Lower lobe of right lung (tissue), 2 donors: ENCODE data around the gene DNM2. TPM values are rescaled to one million over a fixed set of nuclear protein-coding genes. Genes with fewer than 3 reads are reported as not detected.

Experiments used
- ATAC-seq, 2 donors: fragments of 200-7000 bp; cut with Tn5 transposase; one replicate each; pipeline ENCODE4 v1.9.1; 2020 to 2022; ENCODE audit warnings: mild to moderate bottlenecking in 2 of 2, moderate library complexity in 2 of 2
- DNase-seq: peaks from one replicate; pipeline ENCODE4 v3.0.0-alpha.2; 2020
- H3K27ac ChIP-seq: fragments of 200-600 bp; one replicate; pipeline ENCODE4 v1.8.0; 2022
- H3K27me3 ChIP-seq: fragments of 200-600 bp; one replicate; pipeline ENCODE4 v1.8.0; 2022; ENCODE audit warnings: low read depth
- H3K36me3 ChIP-seq: fragments of 200-600 bp; one replicate; pipeline ENCODE4 v1.8.0; 2022; ENCODE audit warnings: mild to moderate bottlenecking
- H3K4me1 ChIP-seq: fragments of 200-600 bp; one replicate; pipeline ENCODE4 v1.8.0; 2022
- H3K4me3 ChIP-seq: fragments of 200-600 bp; one replicate; pipeline ENCODE4 v1.8.0; 2022; ENCODE audit warnings: mild to moderate bottlenecking
- H3K9me3 ChIP-seq: fragments of 200-600 bp; one replicate; pipeline ENCODE4 v1.8.0; 2022
- intact Hi-C: fragments of 100-400 bp; cut with DNase I; formaldehyde crosslinking; loops from one replicate; pipeline ENCODE4 v1.11.0; 2022
- total RNA-seq: library from RNA; stranded (reverse); fragmentation: NEBNext Ultra II Directional; extraction: Animal tissue kit (Norgen Biotek cat#: 25700); gene quantifications from one replicate; pipeline ENCODE4 v1.2.1, GENCODE V29; 2021
- TF ChIP-seq, protein P1 (sequence below): fragments of 200-600 bp; IDR thresholded peaks from one replicate; pipeline ENCODE4 v1.8.0; 2022; ENCODE audit warnings: antibody characterized with exemption, mild to moderate bottlenecking
- donor health status: DM: no; HTN: yes; CAD: no; lungs with severe emphysema.

Gene DNM2
- total RNA-seq, 1 donor from 2014 or later = 282 TPM

DNA sequence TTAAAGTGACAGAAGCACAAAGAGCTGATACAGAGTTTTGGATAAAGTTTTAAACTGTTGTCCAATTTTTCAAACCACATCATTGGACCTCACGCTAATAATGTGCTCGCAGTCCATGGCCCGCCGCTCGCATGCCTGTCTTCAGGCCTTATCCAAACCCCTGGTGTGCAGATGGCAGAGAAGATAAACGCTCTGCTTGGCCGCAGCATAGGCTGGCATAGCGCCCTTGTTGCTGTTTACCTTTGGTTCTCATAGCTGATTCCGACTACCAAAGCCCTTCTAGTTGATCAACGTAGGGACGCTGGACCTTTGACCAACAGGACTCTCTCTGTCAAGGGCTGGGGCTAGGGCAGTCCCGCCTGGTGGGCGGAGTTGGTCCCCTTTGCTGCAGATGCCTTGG lies 40.1 kb upstream of the DNM2 start:
- Histone ChIP-seq H3K27ac (no peak overlapping the region), H3K36me3 (peaks cover 91% of the 10 kb centered on the region), H3K27me3 (no peaks in the 10 kb centered on the region), H3K4me1 (peaks cover 4% of the 10 kb centered on the region), H3K4me3 (no peak overlapping the region), H3K9me3 (no peaks in the 10 kb centered on the region)
- DNase-seq = no peak
- no peak for ATAC-seq
- intact Hi-C loops = no loop called here
- TF ChIP-seq, protein P1, sequence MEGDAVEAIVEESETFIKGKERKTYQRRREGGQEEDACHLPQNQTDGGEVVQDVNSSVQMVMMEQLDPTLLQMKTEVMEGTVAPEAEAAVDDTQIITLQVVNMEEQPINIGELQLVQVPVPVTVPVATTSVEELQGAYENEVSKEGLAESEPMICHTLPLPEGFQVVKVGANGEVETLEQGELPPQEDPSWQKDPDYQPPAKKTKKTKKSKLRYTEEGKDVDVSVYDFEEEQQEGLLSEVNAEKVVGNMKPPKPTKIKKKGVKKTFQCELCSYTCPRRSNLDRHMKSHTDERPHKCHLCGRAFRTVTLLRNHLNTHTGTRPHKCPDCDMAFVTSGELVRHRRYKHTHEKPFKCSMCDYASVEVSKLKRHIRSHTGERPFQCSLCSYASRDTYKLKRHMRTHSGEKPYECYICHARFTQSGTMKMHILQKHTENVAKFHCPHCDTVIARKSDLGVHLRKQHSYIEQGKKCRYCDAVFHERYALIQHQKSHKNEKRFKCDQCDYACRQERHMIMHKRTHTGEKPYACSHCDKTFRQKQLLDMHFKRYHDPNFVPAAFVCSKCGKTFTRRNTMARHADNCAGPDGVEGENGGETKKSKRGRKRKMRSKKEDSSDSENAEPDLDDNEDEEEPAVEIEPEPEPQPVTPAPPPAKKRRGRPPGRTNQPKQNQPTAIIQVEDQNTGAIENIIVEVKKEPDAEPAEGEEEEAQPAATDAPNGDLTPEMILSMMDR = no peak

DNA sequence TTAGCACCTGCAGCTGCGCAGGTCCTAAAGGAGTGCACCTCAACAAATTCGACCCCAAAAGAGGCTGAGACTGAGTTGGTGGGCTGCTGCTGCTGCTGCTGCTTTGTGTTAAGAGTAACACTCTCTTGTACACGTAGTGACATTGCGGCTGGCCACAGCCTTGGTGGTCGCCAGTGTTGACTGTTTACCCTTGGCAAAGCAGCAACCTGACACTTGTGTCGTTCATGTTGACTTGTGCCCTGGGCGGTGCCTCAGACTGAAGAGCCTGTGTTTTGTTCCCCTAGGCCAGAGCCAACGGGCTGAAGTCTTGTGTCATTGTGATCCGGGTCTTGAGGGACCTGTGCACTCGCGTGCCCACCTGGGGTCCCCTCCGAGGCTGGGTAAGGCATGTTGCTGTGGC lies 39.1 kb upstream of the DNM2 start:
- DNase-seq = no peak
- peaks cover 91% of the 10 kb centered on the region for H3K36me3 ChIP-seq
- intact Hi-C loops = no loop called here
- no peak overlapping the region for H3K27ac ChIP-seq
- H3K4me3 ChIP-seq = no peak overlapping the region
- no peaks in the 10 kb centered on the region for H3K27me3 ChIP-seq
- no peak for ATAC-seq
- TF ChIP-seq, protein P1 = no peak
- H3K4me1 ChIP-seq = no peaks in the 10 kb centered on the region
- H3K9me3 ChIP-seq = no peaks in the 10 kb centered on the region

DNA sequence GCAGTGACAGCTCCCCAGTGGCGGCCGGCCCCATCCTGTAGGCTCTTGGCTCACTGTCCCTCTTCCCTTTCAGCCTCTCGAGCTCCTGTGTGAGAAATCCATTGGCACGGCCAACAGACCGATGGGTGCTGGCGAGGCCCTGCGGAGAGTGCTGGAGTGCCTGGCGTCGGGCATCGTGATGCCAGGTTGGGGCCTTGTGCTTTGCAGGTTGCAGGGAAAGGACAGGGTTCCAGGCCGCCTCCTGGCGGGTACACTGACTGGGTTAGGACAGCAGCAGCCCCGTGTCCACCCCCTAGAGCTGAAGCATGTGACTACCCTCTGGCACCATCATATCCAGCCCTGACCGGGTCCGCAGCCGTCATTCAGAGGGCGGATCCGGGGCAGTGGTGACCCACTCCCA lies 38.1 kb upstream of the DNM2 start:
- Histone ChIP-seq H3K9me3 (no peaks in the 10 kb centered on the region), H3K4me1 (no peaks in the 10 kb centered on the region), H3K4me3 (no peak overlapping the region), H3K27ac (no peak overlapping the region), H3K36me3 (peaks cover 93% of the 10 kb centered on the region), H3K27me3 (no peaks in the 10 kb centered on the region)
- intact Hi-C loops = no loop called here
- no peak for DNase-seq
- TF ChIP-seq, protein P1 = no peak
- ATAC-seq = no peak

DNA sequence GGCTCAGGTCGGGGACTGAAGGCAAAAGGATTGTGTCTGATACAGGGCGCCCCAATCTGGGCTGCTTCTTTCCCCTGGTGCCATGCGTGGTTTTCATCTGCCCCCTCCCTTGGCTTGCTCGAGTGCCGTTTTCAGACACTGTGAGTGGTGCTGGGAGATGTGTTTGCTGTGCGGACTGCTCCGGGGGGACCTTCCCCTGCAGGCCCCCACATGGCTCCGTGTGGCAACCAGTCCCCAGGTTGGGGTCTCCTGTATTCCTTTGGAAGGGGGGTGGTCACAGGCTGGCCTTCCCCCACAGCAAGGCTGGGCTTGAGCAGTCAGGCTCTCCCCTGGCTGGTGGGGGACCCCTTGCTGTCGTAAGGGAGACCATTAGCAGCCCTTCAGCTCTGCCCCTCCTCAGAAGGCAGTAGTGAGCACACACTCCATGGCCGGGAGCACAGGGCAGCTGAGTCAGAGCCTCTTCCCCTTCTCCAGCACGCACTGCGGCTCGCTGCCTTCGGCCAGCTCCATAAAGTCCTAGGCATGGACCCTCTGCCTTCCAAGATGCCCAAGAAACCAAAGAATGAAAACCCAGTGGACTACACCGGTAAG lies 37.2 kb upstream of the DNM2 start:
- intact Hi-C loops = no loop called here
- H3K9me3 ChIP-seq = no peaks in the 10 kb centered on the region
- no peak overlapping the region for H3K4me3 ChIP-seq
- ATAC-seq (no peak), DNase-seq (no peak)
- H3K36me3 ChIP-seq = peaks cover 93% of the 10 kb centered on the region
- TF ChIP-seq, protein P1 = no peak
- H3K27me3 ChIP-seq = no peaks in the 10 kb centered on the region
- H3K4me1 ChIP-seq = no peaks in the 10 kb centered on the region
- H3K27ac ChIP-seq = no peak overlapping the region

DNA sequence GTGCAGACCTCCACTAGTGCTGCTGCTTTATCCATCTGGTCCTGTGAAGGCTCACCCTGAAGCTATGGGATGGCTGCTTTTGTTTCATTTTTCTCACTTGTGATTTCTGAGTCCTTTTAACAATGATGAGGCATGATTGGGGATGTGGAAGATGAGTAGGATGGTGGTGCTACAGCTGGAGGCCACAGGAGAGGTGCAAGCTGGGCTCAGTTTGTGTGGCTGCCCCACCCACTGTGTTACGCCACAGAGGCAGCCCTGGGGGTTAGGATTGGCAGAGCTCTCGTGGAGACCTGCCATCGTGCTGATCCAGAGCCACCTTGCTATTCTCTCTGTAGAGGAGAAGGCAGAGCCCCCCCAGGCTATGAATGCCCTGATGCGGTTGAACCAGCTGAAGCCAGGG lies 36.2 kb upstream of the DNM2 start:
- ATAC-seq (no peak), DNase-seq (no peak)
- Histone ChIP-seq H3K36me3 (peaks cover 100% of the 10 kb centered on the region), H3K4me3 (no peak overlapping the region), H3K27ac (no peak overlapping the region), H3K9me3 (no peaks in the 10 kb centered on the region), H3K4me1 (no peaks in the 10 kb centered on the region), H3K27me3 (no peaks in the 10 kb centered on the region)
- intact Hi-C loops = no loop called here
- TF ChIP-seq, protein P1 = no peak
